GM21515 (cell line): ENCODE results near the gene DLG2.

ENCODE experiments used
- ATAC-seq: cut with Tn5 transposase; IDR thresholded peaks from one replicate; pipeline ENCODE4 v1.9.1; 2021; ENCODE audit not compliant: unreplicated experiment

The DLG2 gene

DNA sequence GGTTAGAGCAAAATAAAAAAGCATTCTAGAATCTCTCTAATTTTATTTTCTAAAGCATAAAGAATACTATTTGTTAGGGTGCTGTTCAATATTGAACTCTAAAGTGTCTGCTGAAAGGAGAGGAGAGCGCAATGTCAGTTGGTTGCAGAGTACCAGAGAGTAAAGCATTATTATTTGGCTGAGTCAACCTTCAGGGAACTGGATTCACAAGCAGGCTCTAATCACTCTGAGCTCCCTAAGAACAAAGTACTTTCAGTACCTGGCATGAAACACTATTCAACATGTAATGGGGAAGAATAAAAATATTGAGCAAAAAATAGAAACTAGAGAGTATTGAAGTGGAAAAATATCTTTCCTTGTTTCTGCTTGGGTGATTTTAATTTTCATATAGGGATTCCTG, 1380.0 kb downstream of the DLG2 start:
- no peak for ATAC-seq

DNA sequence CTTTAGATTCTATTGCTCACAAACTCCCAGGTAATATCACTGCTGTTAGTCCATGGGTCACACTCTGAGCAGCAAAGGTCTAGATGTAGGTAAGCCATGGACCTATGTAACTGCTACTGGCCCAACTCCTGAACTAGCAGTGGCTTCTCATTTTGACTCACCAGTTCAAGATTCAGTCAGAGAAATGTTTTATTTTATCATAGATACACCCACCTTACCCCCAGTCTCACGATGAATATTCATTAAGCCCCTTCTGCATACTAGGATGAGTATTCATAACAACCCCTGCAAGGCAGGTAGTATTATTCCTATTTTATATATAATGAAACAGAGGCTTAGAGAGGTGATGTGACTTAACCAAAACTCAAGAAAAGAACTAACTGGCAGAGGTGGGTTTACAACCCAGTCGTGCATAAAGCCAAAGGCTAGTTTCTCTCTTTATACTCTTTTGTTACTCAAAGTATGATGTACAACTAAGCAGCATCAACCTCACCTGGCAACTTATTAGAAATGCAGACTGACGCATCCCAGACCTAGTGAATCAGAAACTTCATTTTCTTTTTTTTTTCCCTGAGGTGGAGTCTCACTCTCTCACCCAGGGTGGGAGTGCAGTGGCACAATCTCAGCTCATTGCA, 1383.4 kb downstream of the DLG2 start:
- ATAC-seq: peak; percentile 65

DNA sequence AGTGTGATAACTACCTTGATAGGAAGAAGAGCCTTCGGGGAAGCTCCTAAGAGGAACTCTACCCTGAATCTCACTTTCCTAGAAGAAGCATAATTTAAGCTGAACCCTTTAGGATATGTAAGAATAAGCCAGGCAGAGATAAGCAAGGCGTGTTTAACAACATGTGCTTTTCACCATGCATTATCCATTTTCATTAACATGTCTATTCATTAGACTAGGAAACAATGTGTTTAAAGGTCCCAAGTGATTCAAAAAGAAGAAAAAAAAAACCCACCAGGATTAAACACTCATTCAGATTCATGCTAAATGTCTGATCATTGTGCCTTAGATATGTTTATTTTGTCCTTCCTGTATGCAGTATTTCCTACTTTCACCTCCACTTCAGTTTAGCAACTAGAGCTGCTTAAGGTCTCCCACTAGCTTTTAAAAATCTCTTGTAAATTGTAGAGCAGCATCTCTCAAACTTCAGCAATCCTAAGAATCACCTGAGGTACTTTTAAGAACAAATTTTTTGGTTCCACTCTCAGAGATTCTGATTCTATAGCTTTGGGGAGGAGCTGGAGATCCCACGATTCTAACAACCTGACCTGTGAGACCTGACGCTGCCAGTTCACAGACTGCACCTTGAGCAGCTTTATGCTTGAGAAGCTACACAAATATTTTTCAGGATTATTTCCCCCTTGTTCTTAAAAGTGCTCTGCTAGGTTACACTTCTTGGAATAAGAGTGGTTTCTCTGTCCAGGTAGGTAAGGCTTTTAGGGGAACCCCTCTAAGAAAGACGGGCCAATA, 1385.6 kb downstream of the DLG2 start:
- ATAC-seq: no peak

DNA sequence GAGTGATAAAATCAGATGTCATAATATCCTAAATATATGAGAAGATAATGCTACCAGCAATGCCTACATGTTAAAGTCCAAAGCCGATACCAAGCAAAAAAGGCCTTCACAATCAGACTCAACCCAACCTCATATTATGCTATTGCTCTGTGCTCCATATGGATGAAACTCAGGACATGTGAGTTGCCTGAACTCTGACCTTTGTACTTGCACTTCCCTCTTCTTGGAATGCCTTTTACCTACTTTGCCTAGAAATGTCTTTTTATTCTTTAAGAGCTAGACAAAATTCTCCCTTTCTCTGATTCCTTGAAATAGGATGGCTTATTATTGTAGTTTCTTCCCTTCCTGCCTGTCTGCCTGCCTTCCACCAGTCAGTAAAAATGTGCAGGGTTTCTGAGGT, 1386.3 kb downstream of the DLG2 start:
- ATAC-seq: no peak

DNA sequence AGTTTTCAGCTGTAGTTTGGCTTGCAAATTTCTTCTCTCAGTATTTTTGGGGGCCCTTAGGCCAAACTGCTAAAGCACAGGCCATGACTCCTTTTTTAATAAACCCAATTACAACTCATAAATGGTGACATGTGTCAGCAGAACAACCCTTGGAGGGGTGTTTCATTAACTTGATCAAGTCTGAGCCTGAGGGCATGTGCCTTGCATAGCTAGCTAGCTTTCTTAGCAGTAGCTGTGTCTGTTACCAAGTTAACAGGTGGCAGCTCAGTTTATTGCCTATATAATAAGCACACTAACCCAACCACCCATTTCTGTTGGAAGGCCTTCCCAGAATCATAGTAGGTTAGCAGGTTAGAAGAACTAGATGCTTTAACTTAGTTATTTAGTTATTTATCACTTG, 1390.7 kb downstream of the DLG2 start:
- no peak for ATAC-seq

DNA sequence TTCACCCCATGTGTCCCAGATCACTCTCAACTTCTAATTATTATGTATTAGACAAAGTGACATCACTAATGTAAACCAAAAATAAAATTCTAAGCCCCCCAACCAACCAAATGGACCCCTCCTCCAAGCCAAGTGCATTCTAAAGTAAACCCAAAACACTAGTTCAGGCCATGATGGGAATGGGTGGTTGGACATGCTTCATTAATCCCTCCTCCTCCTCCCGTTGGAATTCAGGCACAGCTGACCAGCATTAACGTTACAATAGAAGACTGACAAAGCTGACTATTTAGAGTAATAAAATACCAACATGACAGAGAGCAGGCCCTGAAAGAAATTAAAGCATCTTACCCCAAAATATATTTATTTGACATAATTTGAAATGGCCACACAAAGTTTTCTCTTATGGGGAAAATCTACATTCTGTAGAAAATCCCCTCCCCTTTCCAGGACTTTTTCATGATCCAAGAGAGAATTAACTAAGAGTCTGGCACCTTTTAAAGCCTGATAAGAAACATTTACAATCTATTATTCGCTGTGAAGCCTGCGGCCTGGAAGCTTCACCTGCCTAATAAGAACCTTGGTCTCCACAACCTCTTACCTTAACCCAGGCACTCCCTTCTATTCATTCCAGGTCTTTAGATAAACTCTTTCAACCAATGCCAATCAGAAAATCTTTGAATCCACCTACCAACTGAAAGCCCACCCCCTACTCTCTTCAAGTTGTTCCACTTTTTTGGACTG, 1392.5 kb downstream of the DLG2 start:
- ATAC-seq: no peak

DNA sequence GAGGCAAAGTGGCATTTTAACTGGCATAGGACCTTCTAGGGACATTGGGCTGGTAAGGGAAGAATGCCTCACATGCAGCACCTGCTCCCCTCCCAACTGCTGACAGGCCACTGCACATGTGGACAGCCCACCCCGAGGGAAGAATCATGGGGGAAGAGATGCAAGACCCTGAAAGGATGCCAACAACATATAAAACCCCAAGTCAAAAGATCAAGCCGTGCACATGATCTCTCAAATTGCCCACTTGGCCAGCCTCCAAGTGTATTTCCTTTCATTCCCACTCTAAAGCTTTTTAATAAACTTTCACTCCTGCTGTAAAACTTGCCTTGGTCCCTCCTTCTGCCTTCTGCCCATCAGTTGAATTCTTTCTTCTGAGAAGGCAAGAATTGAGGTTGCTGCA, 1393.1 kb downstream of the DLG2 start:
- no peak for ATAC-seq

DNA sequence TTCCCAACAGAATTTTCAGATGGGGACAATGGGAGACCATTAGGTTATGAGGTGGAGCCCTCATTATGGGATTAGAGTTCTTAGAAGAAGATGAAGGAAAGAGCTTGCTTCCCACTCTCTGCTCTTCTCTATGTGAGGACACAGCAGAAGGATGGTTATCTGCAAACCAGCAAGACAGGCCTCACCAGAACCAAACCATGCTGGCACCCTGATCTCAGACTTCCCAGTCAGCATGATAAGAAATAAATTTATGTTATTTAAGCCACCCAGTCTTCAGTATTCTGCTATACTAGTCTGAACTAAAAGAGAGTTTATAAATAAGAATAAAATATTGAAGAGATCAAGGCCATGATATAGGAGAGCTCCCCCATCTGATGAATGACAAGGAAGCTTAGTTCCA, 1394.6 kb downstream of the DLG2 start:
- no peak for ATAC-seq

DNA sequence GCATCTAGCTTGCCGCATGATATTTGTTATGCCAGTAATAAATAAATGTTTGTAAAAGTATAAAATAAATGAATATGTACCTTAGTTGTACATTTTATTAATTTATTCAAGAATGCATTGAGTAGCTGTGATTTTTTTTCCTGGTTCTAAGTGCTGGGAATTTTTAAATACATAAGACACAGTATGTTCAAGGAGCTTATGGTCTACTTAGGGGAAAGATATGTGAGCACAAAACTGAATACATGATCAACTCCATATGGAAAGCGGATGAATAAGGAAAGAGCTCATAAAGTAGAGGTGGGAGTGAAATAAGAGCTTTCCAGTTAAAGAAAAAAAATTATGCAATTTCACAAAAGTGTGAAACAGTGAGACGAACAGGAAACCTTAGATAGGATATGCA, 1396.7 kb downstream of the DLG2 start:
- ATAC-seq: no peak

DNA sequence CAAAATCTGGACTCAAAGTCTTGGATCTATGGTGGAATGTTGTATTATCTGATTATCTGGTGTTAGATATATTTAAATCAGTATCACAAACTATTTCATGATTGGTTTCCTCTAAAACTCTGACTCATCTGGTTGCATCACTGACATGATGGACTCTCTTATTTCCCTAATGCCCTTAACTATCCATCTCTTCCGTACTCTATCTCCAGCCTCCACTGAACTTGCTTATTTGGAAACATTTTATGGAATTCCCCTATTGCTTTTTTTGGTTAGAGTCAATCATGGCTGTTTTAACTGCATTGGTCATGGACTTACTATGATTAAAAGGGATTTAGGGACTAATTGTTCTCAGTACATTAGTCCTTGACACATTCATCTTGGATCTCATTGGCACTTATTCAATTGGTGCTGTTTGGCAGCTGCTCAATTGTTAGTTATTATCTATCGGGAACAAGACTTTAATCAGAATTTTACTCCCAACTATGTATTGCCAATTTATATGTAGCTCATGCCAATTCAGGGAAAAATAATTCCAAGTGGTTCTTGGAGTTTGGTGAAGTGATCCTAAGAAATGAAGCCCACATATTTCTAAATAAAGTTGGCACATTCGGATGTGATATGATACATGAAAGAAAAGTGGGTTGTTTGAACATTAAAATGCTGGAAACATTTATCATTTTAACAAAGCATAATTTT, 1399.0 kb downstream of the DLG2 start:
- no peak for ATAC-seq

DNA sequence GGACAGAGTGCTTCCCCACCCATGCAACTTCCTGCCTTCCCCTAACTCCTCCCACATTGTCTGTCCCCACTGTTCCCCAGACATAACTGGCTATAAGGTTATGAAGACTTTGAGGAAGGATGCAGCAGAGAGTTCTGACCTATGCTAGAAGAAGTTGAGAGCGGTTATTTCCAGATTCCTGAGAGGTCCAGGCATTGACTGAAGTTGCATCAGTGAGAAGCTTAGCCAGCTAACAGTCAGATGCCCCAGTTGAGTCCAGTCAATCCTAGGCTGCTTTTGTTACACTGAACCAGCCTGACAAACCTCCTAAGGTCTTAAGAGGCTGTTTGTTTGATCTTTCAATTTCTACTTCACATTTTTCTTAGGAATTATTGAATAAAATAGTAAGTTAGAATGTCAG, 1403.1 kb downstream of the DLG2 start:
- ATAC-seq: no peak

DNA sequence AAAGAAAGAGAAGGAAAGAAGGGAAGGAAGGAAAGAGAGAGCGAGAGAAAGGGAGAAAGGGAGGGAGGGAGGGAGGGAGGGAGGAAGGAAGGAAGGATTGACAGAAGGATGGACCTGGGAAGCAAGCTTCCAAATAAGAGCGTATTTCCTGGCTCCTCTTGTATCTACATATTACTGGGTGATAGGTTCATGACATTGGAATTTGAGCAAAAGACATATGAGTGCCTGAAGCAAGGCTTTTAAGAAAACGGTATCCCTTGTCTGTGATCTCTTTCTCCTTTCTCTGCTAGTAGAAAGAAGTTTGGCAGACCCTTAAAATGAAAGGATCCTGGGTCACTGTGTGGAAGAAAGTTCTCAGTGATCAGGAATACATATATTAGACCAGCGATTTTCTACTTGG, 1408.8 kb downstream of the DLG2 start:
- ATAC-seq: no peak

DNA sequence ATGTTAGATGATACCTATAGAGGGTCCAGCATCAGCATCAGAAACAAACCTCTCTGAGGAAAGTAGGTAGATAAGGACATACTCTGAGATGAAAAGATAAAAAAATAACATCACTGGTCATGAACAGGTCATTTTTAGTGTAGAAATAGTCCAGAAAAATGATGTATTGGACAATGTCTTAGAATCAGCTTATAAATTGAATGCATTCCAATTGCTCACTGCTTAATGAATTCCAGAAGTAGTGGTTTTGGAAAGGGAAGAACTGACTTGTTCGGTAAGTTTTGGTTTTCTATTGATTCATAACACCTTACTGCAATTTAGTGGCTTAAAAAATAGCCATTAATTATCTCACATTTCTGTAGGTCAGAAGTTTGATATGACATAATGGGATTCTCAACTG, 1411.5 kb downstream of the DLG2 start:
- no peak for ATAC-seq

DNA sequence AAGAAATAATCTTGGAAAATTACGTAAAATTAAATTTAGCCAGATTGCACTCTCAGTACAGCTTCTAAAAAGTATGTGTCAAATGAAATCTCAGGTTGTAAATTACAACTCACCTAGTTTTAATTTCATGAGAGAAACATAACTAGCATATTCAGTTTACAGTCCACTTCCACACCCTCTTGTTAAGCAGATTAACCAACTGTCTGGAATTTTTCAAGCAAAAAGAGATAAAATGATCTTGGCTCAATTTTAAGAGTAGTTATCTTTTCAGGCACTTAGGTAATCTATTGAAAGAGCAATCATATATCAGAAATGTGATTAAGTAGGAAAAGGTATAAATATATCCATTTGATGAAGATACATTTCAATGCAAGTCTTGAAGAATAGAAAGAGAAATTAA, 1412.6 kb downstream of the DLG2 start:
- ATAC-seq: no peak

DNA sequence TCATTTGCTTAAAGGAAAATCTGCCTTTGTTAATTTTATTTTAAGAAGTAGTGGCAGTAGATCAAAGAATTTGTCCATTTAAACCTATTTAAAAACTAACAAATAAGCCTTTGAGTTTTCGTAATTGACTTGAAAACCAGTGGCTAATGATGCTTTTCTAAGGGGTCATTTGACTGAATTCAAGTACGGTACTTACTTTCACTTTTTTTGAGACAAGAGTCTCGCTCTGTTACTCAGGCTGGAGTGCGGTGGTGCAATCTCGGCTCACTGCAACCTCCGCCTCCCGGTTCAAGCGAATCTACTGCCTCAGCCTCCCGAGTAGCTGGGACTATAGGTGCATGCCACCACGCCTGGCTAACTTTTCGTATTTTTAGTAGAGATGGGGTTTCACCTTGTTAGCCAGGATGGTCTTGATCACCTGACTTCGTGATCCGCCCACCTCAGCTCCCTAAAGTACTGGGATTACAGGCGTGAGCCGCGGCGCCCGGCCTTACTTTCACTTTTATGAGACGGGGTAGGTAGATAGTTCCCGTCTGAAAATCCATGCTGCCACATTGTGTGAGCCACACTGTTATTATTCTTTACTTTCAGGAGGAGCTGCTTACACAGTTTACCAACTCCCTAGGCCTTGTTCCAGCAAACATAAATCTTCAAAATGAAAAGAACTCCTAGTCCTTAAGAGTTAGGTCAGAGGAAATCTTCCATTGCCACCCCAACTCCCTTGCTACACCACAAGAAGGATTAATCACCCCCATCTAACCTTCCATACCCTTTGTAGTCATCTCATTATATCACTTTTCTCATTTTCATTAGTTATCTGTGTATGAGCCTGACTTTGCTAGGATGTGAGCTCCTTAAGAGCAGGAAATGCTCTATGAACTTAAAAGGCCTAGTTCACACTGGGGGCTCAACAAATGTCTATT, 1414.4 kb downstream of the DLG2 start:
- ATAC-seq: no peak

DNA sequence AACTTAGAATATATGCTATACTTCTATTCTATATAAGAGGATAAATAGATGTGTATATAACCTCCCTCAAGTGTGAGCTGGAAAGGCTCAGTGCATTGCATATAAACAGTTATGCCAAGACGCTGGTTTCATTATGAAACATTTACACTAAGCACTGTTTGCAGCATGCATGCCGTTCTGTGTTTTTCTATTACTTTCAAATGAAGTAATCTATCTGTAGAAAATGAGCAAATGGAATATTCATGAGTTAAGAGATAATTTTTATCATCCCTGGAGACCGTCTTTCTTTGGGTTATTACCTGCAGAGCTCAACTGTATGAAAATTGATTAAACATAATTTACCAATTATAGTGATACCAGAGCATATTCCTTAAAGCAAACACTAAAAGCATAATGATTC, 1415.2 kb downstream of the DLG2 start:
- ATAC-seq: no peak

DNA sequence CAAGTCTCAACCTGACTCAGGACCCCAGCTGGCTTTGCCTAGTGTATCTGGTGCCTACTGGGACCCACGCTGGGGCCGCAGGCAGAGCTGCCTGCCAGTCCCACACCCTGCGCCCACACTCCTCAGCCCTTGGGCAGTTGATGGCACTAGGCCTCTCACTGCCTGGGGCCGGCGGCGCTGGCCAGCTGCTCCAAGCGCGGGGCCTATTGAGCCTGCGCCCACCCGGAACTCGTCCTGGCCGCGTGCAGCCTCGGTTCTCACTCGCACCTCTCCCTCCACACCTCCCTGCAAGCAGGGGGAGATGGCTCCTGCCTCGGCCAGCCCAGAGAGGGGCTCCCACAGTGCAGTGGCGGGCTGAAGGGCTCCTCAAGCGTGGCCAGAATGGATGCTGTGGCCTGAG, 1432.4 kb downstream of the DLG2 start:
- ATAC-seq: no peak

DNA sequence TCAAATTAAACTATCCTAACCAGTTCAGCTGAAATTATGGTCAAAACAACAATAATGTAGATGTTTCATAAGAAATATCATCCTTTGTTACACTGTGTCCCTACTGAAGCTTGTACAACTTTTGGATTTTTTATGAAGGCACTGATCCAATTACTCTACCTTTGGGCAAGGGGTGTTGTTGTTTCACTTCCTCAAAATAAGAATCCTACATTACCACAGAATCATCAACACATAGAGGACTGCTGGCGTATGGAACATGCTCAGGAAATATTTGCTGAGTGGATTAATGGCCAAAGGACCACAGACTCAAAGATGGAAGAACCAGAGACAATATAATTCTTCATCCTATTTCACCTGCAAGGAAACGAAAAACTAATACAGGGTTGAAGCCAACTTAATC, 1433.4 kb downstream of the DLG2 start:
- no peak for ATAC-seq

DNA sequence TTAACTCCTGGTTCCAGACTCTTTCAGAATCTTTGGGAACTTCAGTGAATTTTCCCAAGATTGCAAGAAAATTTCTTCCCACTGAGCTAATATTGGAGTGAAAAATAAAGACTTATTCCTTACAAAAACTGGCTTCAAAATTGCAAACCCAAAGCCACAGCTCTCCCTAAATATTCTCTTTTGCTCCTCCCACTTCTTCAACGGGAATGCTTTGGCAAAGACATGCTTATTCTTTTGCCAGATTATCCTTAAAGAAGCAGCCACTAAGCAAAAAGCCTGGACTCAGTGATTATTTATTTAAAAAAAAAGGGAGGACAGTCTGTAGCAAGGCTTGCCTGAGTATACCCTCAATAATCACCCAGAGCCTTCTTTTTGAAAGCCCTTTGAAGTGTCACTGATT, 1438.6 kb downstream of the DLG2 start:
- no peak for ATAC-seq

DNA sequence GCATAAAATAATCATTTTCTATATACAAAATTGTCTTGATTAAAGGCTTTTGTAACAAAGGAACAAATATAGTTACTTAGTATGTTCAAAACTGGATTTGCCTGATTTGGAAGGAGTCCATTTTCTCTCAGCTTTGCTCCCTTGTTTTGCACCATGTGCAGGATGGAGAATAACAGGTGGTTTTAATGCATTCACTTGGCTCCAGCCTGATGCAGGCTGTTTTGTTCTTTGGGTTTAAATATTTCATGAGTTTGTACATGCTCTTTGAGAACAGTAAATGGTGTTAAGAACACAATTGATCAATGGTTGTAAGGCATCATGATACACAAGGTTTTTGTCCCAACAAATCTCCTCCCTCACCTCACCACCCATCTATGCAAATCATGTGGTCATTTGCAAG, 1454.1 kb downstream of the DLG2 start:
- no peak for ATAC-seq

DNA sequence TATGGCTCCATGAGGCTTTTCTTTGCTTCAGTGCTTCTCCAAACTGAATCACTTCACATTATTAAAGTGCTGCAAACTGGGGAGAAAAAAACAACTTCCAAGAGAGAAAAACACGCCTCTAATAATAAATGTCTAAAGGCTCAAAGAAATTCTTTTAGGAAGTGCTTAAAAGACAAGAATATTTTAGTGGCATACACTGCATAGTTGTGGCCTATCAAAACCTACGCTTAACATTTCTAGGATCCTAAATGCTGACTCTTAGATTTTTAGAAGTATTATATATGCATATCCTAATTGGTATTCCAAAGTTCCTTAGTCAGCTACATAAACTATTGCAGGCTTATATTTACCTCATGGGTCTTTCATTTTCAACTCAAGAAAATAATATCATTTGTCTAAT, 1462.0 kb downstream of the DLG2 start:
- ATAC-seq: no peak
